Cerebellar nuclear complex (tissue), 1 donor: ENCODE results near the gene PREX1.

Source experiments
- DNase-seq, 2 experiments: peaks; one replicate each; lab custom pipeline; 2025; lab: John Stamatoyannopoulos, UW

Gene PREX1

GRCh38 chr20:48734104-48734749 is 93.6 kb downstream of the PREX1 start:
- no peak for DNase-seq

GRCh38 chr20:48733296-48733790 is 94.5 kb downstream of the PREX1 start:
- DNase-seq, result no peak

DNA sequence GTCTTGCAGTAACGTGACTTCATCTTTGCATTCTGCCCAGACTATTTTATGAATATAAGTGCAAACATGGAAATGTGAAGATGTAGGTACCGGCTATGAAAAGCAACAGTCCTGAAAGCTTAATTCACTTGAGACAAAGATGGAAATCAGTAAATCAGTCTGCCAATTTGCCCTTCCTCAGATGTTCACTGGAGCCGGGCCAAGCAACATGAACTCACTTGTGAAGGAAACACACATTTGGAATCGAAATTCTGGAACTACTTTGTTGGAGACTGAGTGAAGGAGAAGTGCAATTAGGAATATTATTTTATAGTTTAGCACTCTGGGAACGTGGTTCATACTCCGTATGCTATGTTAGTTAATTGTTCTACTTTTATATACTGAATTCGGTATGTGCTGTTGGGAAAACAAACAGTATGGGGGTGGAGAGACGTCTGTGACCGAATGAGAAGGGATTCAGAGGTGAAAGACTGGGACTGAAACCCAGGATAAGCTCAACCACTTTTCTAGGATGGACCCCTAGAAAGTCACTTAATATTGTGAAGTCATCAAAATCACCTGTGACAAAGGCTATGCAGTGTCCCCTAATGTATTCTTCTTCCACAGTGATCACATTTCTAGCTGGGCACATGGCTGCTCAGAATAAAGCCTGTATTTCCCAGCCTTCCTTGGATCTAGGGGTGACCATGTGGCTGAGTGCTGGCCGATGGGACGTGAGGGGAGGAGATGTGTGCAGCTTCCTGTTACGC is 95.5 kb downstream of the PREX1 start:
- DNase-seq, result no peak

DNA sequence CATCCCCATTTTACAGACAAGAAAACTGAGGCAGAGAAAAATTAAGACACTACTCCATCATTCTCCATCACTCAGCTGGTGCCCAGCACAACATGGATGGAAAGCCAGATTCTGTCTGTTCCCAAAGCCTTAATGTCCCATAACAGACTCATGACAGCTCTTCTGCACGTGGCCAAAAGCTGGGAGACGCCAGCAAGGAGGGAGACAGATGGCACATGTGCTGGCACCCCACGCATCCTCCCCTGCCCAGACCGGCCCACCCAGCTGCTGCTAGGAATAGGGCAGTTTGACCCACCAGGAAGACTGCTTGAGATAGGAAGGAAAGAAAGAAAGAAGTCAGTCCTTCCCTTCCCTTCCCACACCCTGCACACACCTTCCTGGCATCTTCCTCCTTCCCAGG is 96.3 kb downstream of the PREX1 start:
- DNase-seq, result no peak

GRCh38 chr20:48730977-48731376 is 96.8 kb downstream of the PREX1 start:
- DNase-seq, result no peak

DNA sequence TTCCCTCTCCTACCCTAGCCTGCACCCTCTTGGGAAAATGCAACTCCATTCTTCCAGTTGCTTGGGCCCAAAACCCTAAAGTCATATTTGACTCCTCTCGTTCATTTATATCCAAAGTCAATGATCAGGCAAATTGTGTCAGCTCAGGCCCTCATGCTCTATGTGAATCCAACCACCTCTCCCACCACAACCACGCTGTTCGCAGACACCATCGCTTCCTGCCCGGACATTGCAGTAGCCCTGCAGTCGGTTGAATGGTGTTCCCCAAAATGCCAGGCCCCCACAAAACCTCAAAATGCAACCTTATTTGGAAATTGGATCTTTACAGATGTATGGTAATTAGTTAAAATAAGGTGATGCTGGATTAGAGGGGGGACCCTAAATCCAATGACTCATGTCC is 98.3 kb downstream of the PREX1 start:
- no peak for DNase-seq

- DNase-seq, result no peak
Measured at GRCh38 chr20:48728042-48728825, 99.6 kb downstream of the PREX1 start.

DNA sequence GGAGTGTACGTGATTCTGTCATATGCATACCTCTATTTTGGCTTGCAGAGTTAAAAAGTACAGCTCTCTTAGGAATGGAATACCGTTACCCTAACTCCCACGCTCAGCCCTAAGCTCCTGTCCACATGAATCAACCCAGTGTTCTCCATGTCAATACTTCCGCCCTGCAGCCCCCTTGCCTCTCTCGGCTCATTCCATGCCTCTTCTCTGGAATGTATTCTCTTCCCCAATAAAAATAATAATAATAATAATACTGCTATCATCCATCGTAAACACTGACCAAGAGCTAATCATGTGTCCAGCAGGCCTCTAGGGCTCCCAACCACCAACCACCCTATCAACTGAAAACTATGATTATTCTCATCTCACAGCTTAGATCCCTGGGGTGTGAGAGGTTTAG is 100.6 kb downstream of the PREX1 start:
- no peak for DNase-seq

GRCh38 chr20:48725555-48725991 is 102.2 kb downstream of the PREX1 start:
- no peak for DNase-seq

- DNase-seq, result no peak
Measured at GRCh38 chr20:48724891-48725554, 102.8 kb downstream of the PREX1 start.

DNA sequence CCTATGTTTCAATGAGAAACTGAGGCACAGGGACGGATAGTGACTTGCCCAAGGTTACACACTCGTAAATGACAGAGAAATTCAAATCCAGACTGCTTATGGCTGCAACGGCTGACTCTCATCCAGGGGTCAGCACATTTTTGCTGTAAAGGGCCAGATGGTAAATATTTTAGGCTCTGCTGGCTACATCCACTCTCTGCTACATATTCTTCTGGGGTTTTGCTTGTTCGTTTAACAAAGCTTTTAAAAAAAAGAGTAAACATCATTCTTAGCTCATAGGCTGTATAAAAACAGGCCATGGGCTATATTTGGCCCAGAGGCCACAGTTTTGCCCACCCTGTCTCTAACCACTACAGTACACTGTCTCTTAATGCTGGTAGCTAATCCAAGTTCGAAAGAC is 103.4 kb downstream of the PREX1 start:
- no peak for DNase-seq

GRCh38 chr20:48723308-48724264 is 104.2 kb downstream of the PREX1 start:
- no peak for DNase-seq

GRCh38 chr20:48722737-48723191 is 105.0 kb downstream of the PREX1 start:
- DNase-seq, result no peak

DNA sequence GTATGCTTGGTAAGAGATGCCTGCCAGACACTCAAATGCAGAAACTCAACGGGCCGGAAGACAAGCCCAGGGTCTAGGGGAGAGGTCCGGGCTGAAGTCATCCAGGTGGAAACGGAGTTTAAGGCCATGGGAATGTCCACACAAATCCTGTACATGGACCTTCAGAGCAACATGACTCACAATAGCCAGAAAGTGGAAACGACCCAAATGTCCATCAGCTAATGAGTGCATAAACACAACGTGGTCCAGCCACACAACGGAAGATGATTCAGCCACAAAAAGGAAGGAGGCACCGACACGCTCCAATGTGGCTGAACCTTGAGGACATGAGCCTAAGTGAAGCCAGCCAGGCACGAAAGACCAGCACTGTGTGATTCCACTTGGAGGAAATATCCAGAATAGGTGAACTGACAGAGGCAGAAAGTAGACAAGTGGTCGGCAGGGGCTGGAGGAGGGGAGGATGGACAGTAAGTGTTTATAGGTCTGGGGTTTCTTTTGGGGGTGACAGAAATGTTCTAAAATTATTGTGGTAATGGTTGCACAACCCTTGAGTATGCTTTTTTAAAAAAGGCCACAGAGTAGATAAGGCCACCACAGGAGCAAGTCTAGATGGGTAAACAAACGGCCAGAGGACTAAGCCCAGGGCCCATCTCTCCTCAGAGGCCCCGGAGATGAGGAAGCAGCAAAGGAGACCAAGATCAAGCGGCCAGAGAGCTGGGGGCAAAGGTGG is 105.6 kb downstream of the PREX1 start:
- no peak for DNase-seq

- DNase-seq, result no peak
Measured at GRCh38 chr20:48721324-48722001, 106.3 kb downstream of the PREX1 start.

GRCh38 chr20:48720256-48720985 is 107.4 kb downstream of the PREX1 start:
- no peak for DNase-seq

GRCh38 chr20:48719598-48720255 is 108.1 kb downstream of the PREX1 start:
- no peak for DNase-seq
